B cell (primary cell): ENCODE results near the gene HTR7.

Experiments used
- EZH2 ChIP-seq: IDR thresholded peaks from 2 replicates; pipeline ENCODE4 v1.6.1; 2012; ENCODE audit warnings: borderline replicate concordance, low read depth, mild to moderate bottlenecking, moderate library complexity, low read length; ENCODE audit not compliant: insufficient read depth, poor library complexity, severe bottlenecking
- TF ChIP-seq, protein P1 (sequence below): fragments of 200-600 bp; IDR thresholded peaks from one replicate; pipeline ENCODE4 v1.8.0; 2022; ENCODE audit warnings: antibody characterized with exemption, mild to moderate bottlenecking

GRCh38 chr10:90818736-90819135, 39.1 kb downstream of the HTR7 start:
- TF ChIP-seq, protein P1, sequence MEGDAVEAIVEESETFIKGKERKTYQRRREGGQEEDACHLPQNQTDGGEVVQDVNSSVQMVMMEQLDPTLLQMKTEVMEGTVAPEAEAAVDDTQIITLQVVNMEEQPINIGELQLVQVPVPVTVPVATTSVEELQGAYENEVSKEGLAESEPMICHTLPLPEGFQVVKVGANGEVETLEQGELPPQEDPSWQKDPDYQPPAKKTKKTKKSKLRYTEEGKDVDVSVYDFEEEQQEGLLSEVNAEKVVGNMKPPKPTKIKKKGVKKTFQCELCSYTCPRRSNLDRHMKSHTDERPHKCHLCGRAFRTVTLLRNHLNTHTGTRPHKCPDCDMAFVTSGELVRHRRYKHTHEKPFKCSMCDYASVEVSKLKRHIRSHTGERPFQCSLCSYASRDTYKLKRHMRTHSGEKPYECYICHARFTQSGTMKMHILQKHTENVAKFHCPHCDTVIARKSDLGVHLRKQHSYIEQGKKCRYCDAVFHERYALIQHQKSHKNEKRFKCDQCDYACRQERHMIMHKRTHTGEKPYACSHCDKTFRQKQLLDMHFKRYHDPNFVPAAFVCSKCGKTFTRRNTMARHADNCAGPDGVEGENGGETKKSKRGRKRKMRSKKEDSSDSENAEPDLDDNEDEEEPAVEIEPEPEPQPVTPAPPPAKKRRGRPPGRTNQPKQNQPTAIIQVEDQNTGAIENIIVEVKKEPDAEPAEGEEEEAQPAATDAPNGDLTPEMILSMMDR = no peak
- no peak for TF ChIP-seq EZH2
